Subcutaneous abdominal adipose tissue (tissue), 5 donors: ENCODE measurements around the gene DOCK9.

Experiments
- H3K27ac ChIP-seq: one replicate; pipeline ENCODE4 v1.7.0; 2013; ENCODE audit warnings: low read depth, mild to moderate bottlenecking, inconsistent platforms, low read length, moderate library complexity
- H3K27me3 ChIP-seq, 5 donors: one replicate each; pipeline ENCODE4 v1.7.0; 2013; ENCODE audit warnings: low read length in 5 of 5, inconsistent platforms in 1 of 5; ENCODE audit not compliant: control insufficient read depth in 5 of 5, insufficient read depth in 4 of 5
- H3K36me3 ChIP-seq, 5 donors: one replicate each; pipeline ENCODE4 v1.7.0; 2013; ENCODE audit warnings: low read length in 5 of 5; ENCODE audit not compliant: control insufficient read depth in 5 of 5, insufficient read depth in 5 of 5
- H3K4me1 ChIP-seq, 5 donors: one replicate each; pipeline ENCODE4 v1.7.0; 2013; ENCODE audit warnings: low read length in 5 of 5, mild to moderate bottlenecking in 3 of 5, moderate library complexity in 1 of 5; ENCODE audit not compliant: control insufficient read depth in 5 of 5, insufficient read depth in 5 of 5
- H3K4me3 ChIP-seq, 5 donors: one replicate each; pipeline ENCODE4 v1.7.0; 2013; ENCODE audit warnings: low read length in 5 of 5, low read depth in 1 of 5
- H3K9ac ChIP-seq, 5 donors: one replicate each; pipeline ENCODE4 v1.7.0; 2013; ENCODE audit warnings: low read length in 5 of 5, mild to moderate bottlenecking in 4 of 5, moderate library complexity in 3 of 5
- H3K9me3 ChIP-seq, 5 donors: one replicate each; pipeline ENCODE4 v1.7.0; 2013; ENCODE audit warnings: low read length in 5 of 5; ENCODE audit not compliant: control insufficient read depth in 5 of 5
- donor health status: healthy.
- donor health status: healthy.
- donor health status: healthy.
- donor health status: healthy.
- donor health status: healthy.

The DOCK9 gene

DNA sequence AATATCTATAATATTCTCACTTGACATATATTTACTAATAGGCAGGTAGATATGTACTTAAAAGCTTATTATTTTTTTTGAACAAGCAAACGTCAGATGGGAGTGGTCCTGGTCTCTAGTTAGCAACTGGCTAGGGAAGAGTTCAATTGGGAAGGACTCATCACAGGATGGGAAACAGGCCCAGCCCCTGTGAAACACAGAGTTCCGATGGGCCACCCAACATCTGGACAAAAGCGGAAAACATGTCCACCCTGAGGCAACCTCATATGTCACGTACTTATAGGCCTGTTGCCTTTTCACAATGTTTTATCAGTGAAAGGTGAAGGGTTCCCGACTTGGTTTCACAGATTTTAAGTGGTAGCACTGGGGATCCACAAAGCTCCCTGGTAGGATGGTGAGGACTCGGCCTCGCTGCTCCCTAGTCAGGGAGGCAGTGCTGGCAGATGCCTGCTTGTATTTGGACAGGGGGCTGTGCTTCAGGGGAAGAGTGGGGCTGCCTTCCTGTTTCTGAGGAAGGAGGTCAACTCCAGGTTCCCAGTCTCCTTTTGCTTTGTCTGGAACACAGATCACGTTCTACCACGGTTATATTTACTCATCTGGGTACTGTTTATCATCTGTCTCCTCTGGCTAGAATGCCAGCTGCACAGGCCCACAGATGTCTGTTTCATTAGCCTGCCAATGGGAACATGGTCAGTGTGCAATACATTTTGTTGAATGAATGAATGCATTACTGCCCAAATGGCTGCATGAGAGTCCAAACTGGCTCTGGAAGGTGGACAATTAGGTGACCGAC is 176.0 kb downstream of the DOCK9 start:
- Histone ChIP-seq H3K27me3 (no peaks in the 10 kb centered on the region), H3K36me3 (peaks cover 0 to 62% (median 47%) of the 10 kb centered on the region in 5 donors), H3K27ac (no peak overlapping the region), H3K9ac (no peak overlapping the region), H3K4me3 (no peak overlapping the region), H3K4me1 (peaks cover 0 to 5% (median 0%) of the 10 kb centered on the region in 5 donors), H3K9me3 (no peaks in the 10 kb centered on the region)

DNA sequence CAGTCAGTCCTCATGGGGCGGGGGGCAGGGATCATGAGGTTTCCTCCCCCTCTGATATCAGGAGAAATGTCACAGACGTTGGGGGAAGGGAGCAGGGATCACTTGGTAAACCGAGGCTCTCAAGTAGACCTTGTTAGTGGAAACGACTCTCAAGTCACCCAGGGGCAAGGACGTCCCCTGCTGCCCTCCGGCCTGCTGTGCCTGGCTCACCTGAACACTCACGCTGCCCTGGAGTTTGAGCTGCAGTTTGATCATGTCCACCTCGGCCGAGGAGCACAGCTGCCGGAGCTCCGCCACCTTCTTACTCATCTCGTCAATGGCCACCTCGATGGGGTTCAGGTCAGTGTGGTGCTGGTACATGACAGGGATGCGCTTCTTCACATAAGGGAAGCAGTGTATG is 177.8 kb downstream of the DOCK9 start:
- Histone ChIP-seq H3K9ac (no peak overlapping the region), H3K4me3 (no peak overlapping the region), H3K9me3 (no peaks in the 10 kb centered on the region), H3K4me1 (peaks cover 0 to 5% (median 0%) of the 10 kb centered on the region in 5 donors), H3K27ac (no peak overlapping the region), H3K27me3 (no peaks in the 10 kb centered on the region), H3K36me3 (peaks cover 0 to 72% (median 57%) of the 10 kb centered on the region in 5 donors)

DNA sequence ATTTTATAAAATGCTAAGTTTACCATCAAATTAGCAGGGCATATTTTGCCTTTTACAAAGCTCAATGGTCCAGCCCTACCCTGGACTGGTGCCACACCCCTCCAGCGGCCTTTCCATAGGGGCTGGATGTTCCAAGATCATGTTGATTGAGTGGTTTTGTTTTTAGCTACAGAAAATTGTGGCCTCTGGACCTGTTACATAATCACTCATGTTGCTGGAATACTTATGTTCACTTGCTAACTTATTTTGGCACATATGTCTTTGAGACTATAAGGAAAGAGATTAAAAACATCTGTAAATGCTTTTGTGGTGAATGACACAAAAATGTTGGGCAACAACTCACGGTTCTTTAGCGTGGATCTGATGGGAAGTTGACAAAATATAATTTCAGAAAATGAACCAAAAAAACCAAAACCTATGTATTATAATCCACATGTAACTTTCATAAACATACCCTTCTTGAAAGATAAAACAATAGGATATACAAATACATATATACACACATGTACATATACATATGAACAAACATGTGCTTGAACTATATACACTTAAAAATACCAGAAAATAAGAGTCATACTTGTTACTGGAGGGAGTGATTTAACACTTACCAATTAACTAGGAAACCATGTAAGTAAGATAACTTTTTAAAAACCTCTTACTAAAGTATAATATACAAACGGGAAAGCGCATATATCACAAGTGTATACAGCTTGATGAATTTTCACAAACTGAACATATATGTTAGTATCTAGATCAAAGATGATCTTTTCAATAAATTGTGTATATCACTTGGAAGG is 178.8 kb downstream of the DOCK9 start:
- no peaks in the 10 kb centered on the region for H3K27me3 ChIP-seq
- no peaks in the 10 kb centered on the region for H3K9me3 ChIP-seq
- H3K27ac ChIP-seq: no peak overlapping the region
- no peak overlapping the region for H3K4me3 ChIP-seq
- peaks cover 0 to 5% (median 0%) of the 10 kb centered on the region in 5 donors for H3K4me1 ChIP-seq
- no peak overlapping the region for H3K9ac ChIP-seq
- peaks cover 0 to 72% (median 57%) of the 10 kb centered on the region in 5 donors for H3K36me3 ChIP-seq

DNA sequence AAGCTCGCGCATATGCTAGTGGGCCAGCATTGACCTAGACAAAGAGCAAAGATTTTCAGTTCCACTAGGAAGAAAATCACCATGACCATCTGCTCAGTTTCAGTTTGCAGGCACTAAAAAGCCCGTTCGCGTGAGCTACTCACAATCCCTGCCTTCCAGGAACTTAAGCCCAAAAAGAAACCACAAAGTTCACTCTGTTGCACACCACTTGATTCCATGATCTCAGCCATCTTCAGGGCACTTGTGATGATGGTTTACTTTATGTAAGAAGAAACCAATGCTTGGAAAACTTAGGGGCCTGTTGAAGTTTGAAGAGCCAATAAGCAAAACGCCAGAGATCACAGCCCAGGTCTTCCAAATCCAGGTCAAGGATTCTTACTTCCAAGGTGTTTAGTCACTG is 180.4 kb downstream of the DOCK9 start:
- Histone ChIP-seq H3K36me3 (peaks cover 0 to 71% (median 60%) of the 10 kb centered on the region in 5 donors), H3K9me3 (no peaks in the 10 kb centered on the region), H3K27ac (no peak overlapping the region)

DNA sequence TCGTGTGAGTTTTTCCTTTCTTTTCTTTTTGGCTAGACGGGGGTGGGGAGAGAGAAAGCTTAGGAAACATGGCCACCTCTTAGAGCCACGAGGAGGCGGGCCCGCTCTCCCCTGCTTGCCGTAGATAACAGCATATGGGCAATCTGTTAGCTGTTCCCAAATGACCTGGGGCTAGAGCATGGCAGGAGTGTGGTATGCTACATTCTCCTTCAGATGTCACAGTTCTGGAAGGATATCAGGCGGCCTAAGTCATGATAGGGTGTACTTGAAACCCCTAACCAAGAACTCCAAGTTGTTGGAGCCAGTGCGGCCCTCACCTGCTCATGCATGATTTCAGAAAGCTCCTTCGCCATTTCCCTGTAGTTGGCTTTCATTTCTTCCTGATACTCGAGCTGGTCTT is 181.1 kb downstream of the DOCK9 start:
- no peak overlapping the region for H3K4me3 ChIP-seq
- H3K27ac ChIP-seq: no peak overlapping the region
- H3K9ac ChIP-seq: no peak overlapping the region
- H3K27me3 ChIP-seq: no peaks in the 10 kb centered on the region
- H3K4me1 ChIP-seq: peaks cover 0 to 3% (median 0%) of the 10 kb centered on the region in 5 donors
- H3K9me3 ChIP-seq: no peaks in the 10 kb centered on the region
- peaks cover 0 to 67% (median 56%) of the 10 kb centered on the region in 5 donors for H3K36me3 ChIP-seq

More for the DNA sequence above, 180.4 kb downstream of the DOCK9 start:
- H3K4me3 ChIP-seq: no peak overlapping the region
- H3K9ac ChIP-seq: no peak overlapping the region
- H3K27me3 ChIP-seq: no peaks in the 10 kb centered on the region
- peaks cover 0 to 5% (median 0%) of the 10 kb centered on the region in 5 donors for H3K4me1 ChIP-seq

DNA sequence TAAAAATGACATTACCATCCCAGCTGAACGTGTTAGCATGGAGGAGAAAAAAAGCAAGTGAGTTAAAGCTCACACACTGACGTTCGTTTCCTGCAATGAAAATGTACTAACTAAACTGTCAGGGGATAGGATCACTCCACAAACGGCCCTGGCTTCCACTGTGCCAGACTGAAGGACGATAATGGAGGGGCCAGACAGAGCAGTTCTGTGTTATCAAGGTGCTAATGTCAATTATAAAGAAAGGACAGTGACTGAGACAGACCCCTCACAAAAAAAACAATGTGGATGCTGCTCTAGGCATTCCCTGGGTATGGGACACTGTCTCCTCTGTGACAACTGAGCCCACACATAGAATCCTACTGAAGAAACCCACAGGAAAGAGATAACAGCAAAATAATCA is 181.7 kb downstream of the DOCK9 start:
- Histone ChIP-seq H3K4me3 (no peak overlapping the region), H3K4me1 (no peaks in the 10 kb centered on the region), H3K27ac (no peak overlapping the region), H3K36me3 (peaks cover 0 to 67% (median 54%) of the 10 kb centered on the region in 5 donors), H3K9me3 (no peaks in the 10 kb centered on the region), H3K9ac (no peak overlapping the region), H3K27me3 (no peaks in the 10 kb centered on the region)

DNA sequence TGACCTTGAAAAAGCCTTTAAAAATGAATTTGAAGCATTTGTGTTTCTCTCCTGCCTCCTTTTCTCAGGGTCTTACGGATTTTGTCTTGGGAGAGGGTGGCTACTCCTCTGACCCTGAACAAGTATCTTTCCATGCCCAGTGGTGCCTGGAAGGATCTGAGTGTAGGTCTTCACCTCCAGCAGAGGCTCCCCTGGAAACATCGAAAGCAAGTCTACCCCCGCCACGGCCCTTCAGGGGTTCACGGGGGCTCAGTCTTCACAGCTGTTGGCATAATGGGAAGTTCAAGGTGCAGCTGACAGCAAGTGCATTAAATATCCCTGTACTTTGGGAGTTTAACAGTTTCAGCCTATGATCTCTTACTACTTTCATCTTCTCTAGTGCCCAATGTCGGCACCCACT is 182.6 kb downstream of the DOCK9 start:
- no peak overlapping the region for H3K9ac ChIP-seq

DNA sequence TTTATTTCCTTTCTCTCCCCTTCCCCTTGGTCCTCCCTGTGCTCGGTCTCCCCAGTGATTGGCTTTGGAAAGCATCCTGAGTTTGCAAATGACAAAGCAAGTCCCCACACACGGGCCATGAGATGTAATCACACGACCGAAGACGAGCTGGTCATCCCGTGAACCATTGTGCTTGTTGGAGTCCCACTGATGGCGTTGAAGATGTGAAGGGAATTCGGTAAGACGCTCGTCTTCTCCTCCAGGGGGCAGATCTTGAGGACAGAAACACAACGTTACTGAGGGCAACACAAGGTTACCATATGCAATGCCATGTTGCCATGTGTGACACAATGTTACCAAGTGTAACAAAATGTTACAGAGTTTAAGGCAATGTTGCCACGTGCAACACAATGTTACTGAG is 183.4 kb downstream of the DOCK9 start:
- Histone ChIP-seq H3K36me3 (peaks cover 0 to 55% (median 48%) of the 10 kb centered on the region in 5 donors), H3K4me1 (no peaks in the 10 kb centered on the region), H3K27me3 (no peaks in the 10 kb centered on the region), H3K9me3 (no peaks in the 10 kb centered on the region), H3K4me3 (no peak overlapping the region), H3K9ac (no peak overlapping the region), H3K27ac (no peak overlapping the region)

More for the DNA sequence above, 182.6 kb downstream of the DOCK9 start:
- no peak overlapping the region for H3K4me3 ChIP-seq
- no peaks in the 10 kb centered on the region for H3K9me3 ChIP-seq
- no peaks in the 10 kb centered on the region for H3K27me3 ChIP-seq
- H3K36me3 ChIP-seq: peaks cover 0 to 62% (median 52%) of the 10 kb centered on the region in 5 donors
- H3K27ac ChIP-seq: no peak overlapping the region
- no peaks in the 10 kb centered on the region for H3K4me1 ChIP-seq

DNA sequence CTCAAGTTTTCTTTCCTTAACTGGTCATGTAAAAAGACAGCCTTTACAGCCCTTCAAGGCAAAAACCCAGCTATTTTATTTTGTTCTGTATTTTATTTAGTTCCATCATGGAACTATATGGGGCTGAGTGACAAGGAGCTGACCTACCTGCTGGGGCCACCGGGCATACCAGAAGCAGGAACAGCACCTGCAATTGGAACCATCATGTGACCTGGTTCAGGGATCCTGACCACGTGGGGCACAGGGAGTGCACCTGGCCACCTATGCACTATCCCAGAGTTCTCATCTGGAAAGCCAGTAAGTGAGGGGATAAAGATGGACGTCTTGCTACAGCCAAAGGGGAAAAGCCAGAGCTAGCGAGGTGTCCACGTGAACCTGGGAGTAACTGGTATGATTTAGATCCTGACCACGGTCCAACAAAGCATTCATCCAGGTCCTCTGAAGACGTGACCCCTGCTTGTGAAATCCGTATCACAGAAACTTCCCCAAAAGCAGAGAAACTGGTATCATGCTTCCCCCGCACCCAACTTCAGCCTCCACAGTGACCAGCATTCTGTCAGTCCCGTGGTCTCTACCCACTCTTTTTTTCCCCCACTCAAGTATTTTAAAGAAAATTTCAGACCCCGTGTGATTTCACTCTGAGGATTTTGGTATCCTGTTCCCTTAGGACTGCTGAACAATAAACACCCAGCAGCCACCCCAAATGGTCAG is 184.9 kb downstream of the DOCK9 start:
- Histone ChIP-seq H3K27ac (no peak overlapping the region), H3K27me3 (no peaks in the 10 kb centered on the region), H3K4me3 (no peak overlapping the region), H3K9ac (no peak overlapping the region), H3K9me3 (no peaks in the 10 kb centered on the region), H3K36me3 (peaks cover 0 to 44% (median 40%) of the 10 kb centered on the region in 5 donors), H3K4me1 (no peaks in the 10 kb centered on the region)
